ENCODE results near the gene HES7. TPM values are rescaled to one million over a fixed set of nuclear protein-coding genes. Genes with fewer than 3 reads are reported as not detected.

HES7 gene
- total and polyA plus RNA-seq, 9 of the 15 experiments (the other 6 are each of a cell fraction or from before 2014, with no cell fraction given), result 0.03 to 1.7 (median 0.14) TPM; not detected in 1

DNA sequence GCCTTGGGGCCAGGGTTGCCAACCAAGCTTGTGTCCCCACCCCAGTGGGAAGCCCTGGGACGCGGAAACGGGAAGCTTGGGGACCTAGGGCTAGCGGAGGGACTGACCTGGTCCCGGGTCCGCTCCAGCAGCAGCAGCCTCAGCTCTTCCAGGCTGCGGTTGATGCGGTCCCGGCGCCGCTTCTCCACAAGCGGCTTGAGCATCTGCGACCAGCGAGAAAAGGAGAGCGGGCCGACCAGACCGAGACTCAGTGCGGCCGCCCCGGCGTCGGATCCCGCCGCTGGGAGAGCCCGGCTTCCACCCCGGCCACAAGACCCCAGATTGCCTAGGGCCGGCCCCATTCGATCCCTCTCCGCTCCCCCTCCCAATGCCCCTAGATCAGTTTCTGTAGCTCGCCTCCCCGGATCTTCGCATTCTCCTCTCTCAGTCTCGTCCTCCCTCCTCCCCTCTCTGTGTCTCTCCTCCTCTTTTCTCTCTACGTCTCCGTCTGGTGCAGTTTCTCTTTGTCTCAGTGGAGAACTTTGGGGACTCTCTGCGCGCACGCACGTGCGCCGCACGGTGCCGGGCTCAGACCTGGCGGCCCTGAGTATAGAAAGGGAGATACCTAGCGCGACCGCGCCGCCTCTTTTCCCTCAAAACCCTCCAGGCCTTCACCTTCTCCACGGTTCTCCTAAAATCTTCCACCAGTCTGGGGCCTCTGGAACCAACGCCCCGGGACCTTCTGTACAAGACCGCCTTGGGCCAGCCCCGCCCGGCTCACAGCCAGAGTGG, 797 bp downstream of the HES7 start (continued):
- TF ChIP-seq REST (IDR thresholded peaks at IDR 0.05; ENCODE audit: borderline replicate concordance), result 0 out of 2 replicates have a peak, but pooled peaks have one; percentile 8
- TF ChIP-seq REST (CRISPR knock-in tag; IDR thresholded peaks at IDR 0.05; ENCODE audit: low read depth), result no peak
- TF ChIP-seq ZBTB12 (CRISPR knock-in tag; IDR thresholded peaks at IDR 0.05), result no peak
- TF ChIP-seq ZNF766 (CRISPR knock-in tag; conservative IDR thresholded peaks at IDR 0.05), result no peak
- no peak for TF ChIP-seq CHD4 (IDR thresholded peaks at IDR 0.05; ENCODE audit: insufficient read depth, insufficient replicate concordance, low read depth, low read length, poor library complexity, severe bottlenecking)
- TF ChIP-seq ZSCAN32 (CRISPR knock-in tag; IDR thresholded peaks at IDR 0.05), result no peak
- no peak for TF ChIP-seq CTCFL (IDR thresholded peaks at IDR 0.05; ENCODE audit: borderline replicate concordance, insufficient read depth, low read depth, low read length, poor library complexity, severe bottlenecking)
- TF ChIP-seq HDGF (IDR thresholded peaks at IDR 0.05), result no peak
- no peak; the same call in 1 of the 2 replicates for TF ChIP-seq EP400 (IDR thresholded peaks at IDR 0.05)
- no peak for TF ChIP-seq CEBPG (CRISPR knock-in tag; IDR thresholded peaks at IDR 0.05)
- no peak for TF ChIP-seq CEBPG (tag; conservative IDR thresholded peaks at IDR 0.05 in 1 of 2, IDR thresholded peaks at IDR 0.05 in 1 of 2)
- no peak for TF ChIP-seq GTF2A2 (tag; IDR thresholded peaks at IDR 0.05)
- no peak for TF ChIP-seq MTA1 (IDR thresholded peaks at IDR 0.05; ENCODE audit: borderline replicate concordance)
- no peak for TF ChIP-seq TCF7L2 (IDR thresholded peaks at IDR 0.05; ENCODE audit: low read depth, low read length)
- TF ChIP-seq, protein P1, sequence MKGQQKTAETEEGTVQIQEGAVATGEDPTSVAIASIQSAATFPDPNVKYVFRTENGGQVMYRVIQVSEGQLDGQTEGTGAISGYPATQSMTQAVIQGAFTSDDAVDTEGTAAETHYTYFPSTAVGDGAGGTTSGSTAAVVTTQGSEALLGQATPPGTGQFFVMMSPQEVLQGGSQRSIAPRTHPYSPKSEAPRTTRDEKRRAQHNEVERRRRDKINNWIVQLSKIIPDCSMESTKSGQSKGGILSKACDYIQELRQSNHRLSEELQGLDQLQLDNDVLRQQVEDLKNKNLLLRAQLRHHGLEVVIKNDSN (CRISPR knock-in tag; IDR thresholded peaks at IDR 0.05), result no peak

Data from K562 (cell line).